Gastrocnemius medialis (tissue), 4 donors: ENCODE data around the gene OAS3.

Experiments
- CTCF ChIP-seq, 5 experiments: fragments of 450-650 bp in 3 of 5; fragments of 200-600 bp in 2 of 5; sonication (generic) in 2 of 5; IDR thresholded peaks in 4 of 5; conservative IDR thresholded peaks in 1 of 5; 1 replicate in 4 of 5; 2 replicates in 1 of 5; pipeline ENCODE4 v1.5.1; 2016 to 2019; ENCODE audit warnings: antibody characterized with exemption in 5 of 5, mild to moderate bottlenecking in 3 of 5, moderate library complexity in 3 of 5
- POLR2A ChIP-seq, 2 donors: fragments of 450-650 bp; IDR thresholded peaks; one replicate each; pipeline ENCODE4 v1.6.1; 2017; ENCODE audit warnings: antibody characterized with exemption in 2 of 2, mild to moderate bottlenecking in 2 of 2, moderate library complexity in 2 of 2

- TF ChIP-seq CTCF (IDR thresholded peaks at IDR 0.05 in 4 of 5, conservative IDR thresholded peaks at IDR 0.05 in 1 of 5) (no peak), POLR2A (IDR thresholded peaks at IDR 0.05) (no peak)
Observed at GRCh38 chr12:112909693-112910092, 28.6 kb upstream of the OAS3 start.
